SU-DHL-6 (cell line): Measurements from ENCODE around the gene ISLR.

Source experiments
- H2AFZ ChIP-seq: fragments of 200-600 bp; sonication (generic); 2 replicates; pipeline ENCODE4 v1.6.1; 2014; ENCODE audit warnings: low read depth, mild to moderate bottlenecking, moderate library complexity, mixed read lengths, antibody characterized with exemption, low read length; ENCODE audit not compliant: severe bottlenecking
- H3F3A ChIP-seq: fragments of 200-600 bp; shearing (Covaris generic); 2 replicates; pipeline ENCODE4 v1.6.0; 2016; ENCODE audit warnings: antibody characterized with exemption, mild to moderate bottlenecking; ENCODE audit not compliant: insufficient read depth
- H3K27ac ChIP-seq: fragments of 200-600 bp; sonication (generic); 2 replicates; pipeline ENCODE4 v1.5.1; 2016; ENCODE audit warnings: low read depth, mild to moderate bottlenecking, low read length, moderate library complexity, mixed read lengths
- H3K27me3 ChIP-seq: fragments of 200-600 bp; sonication (generic), shearing (Covaris generic); 2 replicates; pipeline ENCODE4 v1.6.0; 2014; ENCODE audit warnings: mild to moderate bottlenecking, low read length
- H3K36me3 ChIP-seq: fragments of 200-600 bp; sonication (generic); 2 replicates; pipeline ENCODE4 v1.6.1; 2014; ENCODE audit warnings: mild to moderate bottlenecking, low read length, mixed read lengths
- H3K4me2 ChIP-seq: fragments of 300-600, 200-600 bp; shearing (Covaris generic), sonication (generic); 2 replicates; pipeline ENCODE4 v1.6.0; 2014; ENCODE audit warnings: low read length, low read depth, mild to moderate bottlenecking; ENCODE audit not compliant: poor library complexity, severe bottlenecking
- H3K4me3 ChIP-seq: fragments of 200-600 bp; sonication (generic); 2 replicates; pipeline ENCODE4 v1.5.1; 2014; ENCODE audit warnings: antibody characterized with exemption, low read length, mild to moderate bottlenecking, mixed read lengths; ENCODE audit not compliant: insufficient read depth, poor library complexity, severe bottlenecking
- H3K79me2 ChIP-seq: fragments of 200-600 bp; sonication (generic); 2 replicates; pipeline ENCODE4 v1.6.1; 2014; ENCODE audit warnings: mild to moderate bottlenecking, low read length, moderate library complexity; ENCODE audit not compliant: insufficient read depth
- H3K9ac ChIP-seq: fragments of 200-600 bp; sonication (generic); 2 replicates; pipeline ENCODE4 v1.7.0; 2014; ENCODE audit warnings: mild to moderate bottlenecking, low read length
- H3K9me2 ChIP-seq: fragments of 200-600 bp; sonication (generic); replicated peaks from 2 replicates; pipeline ENCODE4 v1.6.1; 2014; ENCODE audit warnings: low read length; ENCODE audit not compliant: insufficient read depth
- H3K9me3 ChIP-seq: fragments of 200-600 bp; sonication (generic); 2 replicates; pipeline ENCODE4 v1.6.1; 2014; ENCODE audit warnings: low read length, mixed read lengths; ENCODE audit not compliant: insufficient read depth
- H4K20me1 ChIP-seq: fragments of 200-600 bp; sonication (generic); 2 replicates; pipeline ENCODE4 v1.6.1; 2014; ENCODE audit warnings: low read depth, mild to moderate bottlenecking, antibody characterized with exemption, low read length, moderate library complexity, mixed read lengths
- EZH2phosphoT487 ChIP-seq: fragments of 200-600 bp; sonication (generic), shearing (Covaris generic); conservative IDR thresholded peaks from 2 replicates; pipeline ENCODE4 v1.6.1; 2018; ENCODE audit warnings: mild to moderate bottlenecking, antibody characterized with exemption, low read length, moderate library complexity, mixed read lengths
- TF ChIP-seq, protein P1 (sequence below): fragments of 200-600 bp; sonication (generic); IDR thresholded peaks from one replicate; pipeline ENCODE4 v1.5.1; 2017; ENCODE audit warnings: antibody characterized with exemption, mild to moderate bottlenecking, low read length, moderate library complexity; ENCODE audit not compliant: insufficient read depth, poor library complexity, severe bottlenecking

Gene ISLR

DNA sequence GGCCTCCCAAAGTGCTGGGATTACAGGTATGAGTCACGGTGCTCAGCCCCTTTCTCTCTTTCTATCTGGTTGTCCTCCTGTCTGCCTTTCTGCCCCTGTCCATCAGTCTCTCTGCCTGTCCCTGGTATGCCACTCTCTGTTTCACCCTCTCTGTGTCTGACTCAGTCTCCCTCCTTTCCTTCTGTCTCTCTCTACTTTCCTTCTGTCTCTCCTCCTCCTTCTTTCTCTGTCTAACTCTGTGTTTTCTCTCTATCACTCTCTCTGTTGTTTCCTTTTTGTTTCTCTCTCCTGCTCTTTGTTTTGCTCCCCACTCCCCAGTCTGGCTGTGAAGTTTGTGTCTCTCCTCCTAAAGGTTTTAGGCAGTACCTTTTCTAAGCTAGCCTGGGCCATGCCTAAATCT is 38.1 kb downstream of the ISLR start:
- Histone ChIP-seq H3K4me2 (no peak overlapping the region), H3K27ac (no peak overlapping the region), H3K4me3 (no peak overlapping the region), H4K20me1 (no peaks in the 10 kb centered on the region), H3K27me3 (no peaks in the 10 kb centered on the region), H3K79me2 (no peaks in the 10 kb centered on the region), H3K9me3 (no peaks in the 10 kb centered on the region), H3K9me2 (no peaks in the 10 kb centered on the region), H3K36me3 (no peaks in the 10 kb centered on the region), H3F3A (no peaks in the 10 kb centered on the region), H2AFZ (no peak overlapping the region), H3K9ac (no peak overlapping the region)
- TF ChIP-seq EZH2phosphoT487: no peak
- TF ChIP-seq, protein P1, sequence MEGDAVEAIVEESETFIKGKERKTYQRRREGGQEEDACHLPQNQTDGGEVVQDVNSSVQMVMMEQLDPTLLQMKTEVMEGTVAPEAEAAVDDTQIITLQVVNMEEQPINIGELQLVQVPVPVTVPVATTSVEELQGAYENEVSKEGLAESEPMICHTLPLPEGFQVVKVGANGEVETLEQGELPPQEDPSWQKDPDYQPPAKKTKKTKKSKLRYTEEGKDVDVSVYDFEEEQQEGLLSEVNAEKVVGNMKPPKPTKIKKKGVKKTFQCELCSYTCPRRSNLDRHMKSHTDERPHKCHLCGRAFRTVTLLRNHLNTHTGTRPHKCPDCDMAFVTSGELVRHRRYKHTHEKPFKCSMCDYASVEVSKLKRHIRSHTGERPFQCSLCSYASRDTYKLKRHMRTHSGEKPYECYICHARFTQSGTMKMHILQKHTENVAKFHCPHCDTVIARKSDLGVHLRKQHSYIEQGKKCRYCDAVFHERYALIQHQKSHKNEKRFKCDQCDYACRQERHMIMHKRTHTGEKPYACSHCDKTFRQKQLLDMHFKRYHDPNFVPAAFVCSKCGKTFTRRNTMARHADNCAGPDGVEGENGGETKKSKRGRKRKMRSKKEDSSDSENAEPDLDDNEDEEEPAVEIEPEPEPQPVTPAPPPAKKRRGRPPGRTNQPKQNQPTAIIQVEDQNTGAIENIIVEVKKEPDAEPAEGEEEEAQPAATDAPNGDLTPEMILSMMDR: no peak

- Histone ChIP-seq H3K9me2 (no peaks in the 10 kb centered on the region), H3K79me2 (no peaks in the 10 kb centered on the region), H3K4me3 (no peak overlapping the region), H3K27me3 (no peaks in the 10 kb centered on the region), H3F3A (no peaks in the 10 kb centered on the region), H4K20me1 (no peaks in the 10 kb centered on the region), H3K4me2 (no peak overlapping the region), H3K36me3 (no peaks in the 10 kb centered on the region), H2AFZ (no peak overlapping the region), H3K9ac (no peak overlapping the region), H3K27ac (no peak overlapping the region), H3K9me3 (no peaks in the 10 kb centered on the region)
- no peak for TF ChIP-seq EZH2phosphoT487
- TF ChIP-seq, protein P1: no peak
These were observed 39.0 kb downstream of the ISLR start for GRCh38 chr15:74212494-74212893.

GRCh38 chr15:74213858-74214284 is 40.4 kb downstream of the ISLR start:
- no peak overlapping the region for H3K27ac ChIP-seq
- H3K36me3 ChIP-seq: no peaks in the 10 kb centered on the region
- no peak overlapping the region for H3K9ac ChIP-seq
- H3K9me2 ChIP-seq: no peaks in the 10 kb centered on the region
- H3K9me3 ChIP-seq: no peaks in the 10 kb centered on the region
- TF ChIP-seq EZH2phosphoT487: no peak
- TF ChIP-seq, protein P1: no peak
- no peak overlapping the region for H3K4me2 ChIP-seq
- H3K27me3 ChIP-seq: no peaks in the 10 kb centered on the region
- H4K20me1 ChIP-seq: no peaks in the 10 kb centered on the region
- no peak overlapping the region for H2AFZ ChIP-seq
- no peaks in the 10 kb centered on the region for H3K79me2 ChIP-seq
- no peak overlapping the region for H3K4me3 ChIP-seq
- H3F3A ChIP-seq: no peaks in the 10 kb centered on the region
